ENCODE data around the gene PRSS21. TPM values are rescaled to one million over a fixed set of nuclear protein-coding genes. Genes with fewer than 3 reads are reported as not detected.

PRSS21 gene
- total and polyA plus RNA-seq, 10 of the 15 experiments (the other 5 are each of a cell fraction or from before 2014, with no cell fraction given) = 5.3 to 73.4 (median 40.1) TPM; not detected in 1

GRCh38 chr16:2776500-2777139, 40.4 kb upstream of the PRSS21 start (continued):
- TF ChIP-seq PRDM15 (CRISPR knock-in tag; IDR thresholded peaks at IDR 0.05) (no peak), MTA2 (IDR thresholded peaks at IDR 0.05; ENCODE audit: low read depth) (no peak), BCL11A (IDR thresholded peaks at IDR 0.05; ENCODE audit: low read depth, low read length) (no peak), NKRF (conservative IDR thresholded peaks at IDR 0.05) (peak; percentile 79), EGR1 (IDR thresholded peaks at IDR 0.05; ENCODE audit: borderline replicate concordance in 1 of 2, low read depth in 2 of 2, low read length in 2 of 2) (peak in 1 of 2 experiments; percentile 47; a peak in 1 of 3 replicates), CEBPB (IDR thresholded peaks at IDR 0.05; ENCODE audit: borderline replicate concordance in 1 of 2, low read depth in 2 of 2, low read length in 2 of 2) (no peak), CBX5 (IDR thresholded peaks at IDR 0.05; ENCODE audit: low read depth) (no peak), NR2F1 (conservative IDR thresholded peaks at IDR 0.05) (0 out of 2 replicates have a peak, but pooled peaks have one; percentile 15), PBX3 (IDR thresholded peaks at IDR 0.05; ENCODE audit: insufficient replicate concordance, low read depth, low read length) (no peak), RBBP5 (conservative IDR thresholded peaks at IDR 0.05) (no peak), ATF7 (IDR thresholded peaks at IDR 0.05; ENCODE audit: low read depth) (no peak), NFYA (IDR thresholded peaks at IDR 0.05; ENCODE audit: borderline replicate concordance, low read depth, low read length) (no peak), POU2F2 (IDR thresholded peaks at IDR 0.05; ENCODE audit: borderline replicate concordance, low read depth, low read length) (no peak), ZNF274 (IDR thresholded peaks at IDR 0.05; ENCODE audit: insufficient read depth, insufficient read length) (no peak), LARP7 (IDR thresholded peaks at IDR 0.05) (peak; percentile 30; the same call in 1 of the 2 replicates), TCF7 (IDR thresholded peaks at IDR 0.05; ENCODE audit: borderline replicate concordance) (no peak), FOS (IDR thresholded peaks at IDR 0.05; ENCODE audit: borderline replicate concordance, extremely low read depth, insufficient read length) (no peak)
- TF ChIP-seq, protein P1, sequence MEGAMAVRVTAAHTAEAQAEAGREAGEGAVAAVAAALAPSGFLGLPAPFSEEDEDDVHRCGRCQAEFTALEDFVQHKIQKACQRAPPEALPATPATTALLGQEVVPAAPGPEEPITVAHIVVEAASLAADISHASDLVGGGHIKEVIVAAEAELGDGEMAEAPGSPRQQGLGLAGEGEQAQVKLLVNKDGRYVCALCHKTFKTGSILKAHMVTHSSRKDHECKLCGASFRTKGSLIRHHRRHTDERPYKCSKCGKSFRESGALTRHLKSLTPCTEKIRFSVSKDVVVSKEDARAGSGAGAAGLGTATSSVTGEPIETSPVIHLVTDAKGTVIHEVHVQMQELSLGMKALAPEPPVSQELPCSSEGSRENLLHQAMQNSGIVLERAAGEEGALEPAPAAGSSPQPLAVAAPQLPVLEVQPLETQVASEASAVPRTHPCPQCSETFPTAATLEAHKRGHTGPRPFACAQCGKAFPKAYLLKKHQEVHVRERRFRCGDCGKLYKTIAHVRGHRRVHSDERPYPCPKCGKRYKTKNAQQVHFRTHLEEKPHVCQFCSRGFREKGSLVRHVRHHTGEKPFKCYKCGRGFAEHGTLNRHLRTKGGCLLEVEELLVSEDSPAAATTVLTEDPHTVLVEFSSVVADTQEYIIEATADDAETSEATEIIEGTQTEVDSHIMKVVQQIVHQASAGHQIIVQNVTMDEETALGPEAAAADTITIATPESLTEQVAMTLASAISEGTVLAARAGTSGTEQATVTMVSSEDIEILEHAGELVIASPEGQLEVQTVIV (IDR thresholded peaks at IDR 0.05; ENCODE audit: borderline replicate concordance, partially characterized antibody) = no peak
- TF ChIP-seq, protein P2, sequence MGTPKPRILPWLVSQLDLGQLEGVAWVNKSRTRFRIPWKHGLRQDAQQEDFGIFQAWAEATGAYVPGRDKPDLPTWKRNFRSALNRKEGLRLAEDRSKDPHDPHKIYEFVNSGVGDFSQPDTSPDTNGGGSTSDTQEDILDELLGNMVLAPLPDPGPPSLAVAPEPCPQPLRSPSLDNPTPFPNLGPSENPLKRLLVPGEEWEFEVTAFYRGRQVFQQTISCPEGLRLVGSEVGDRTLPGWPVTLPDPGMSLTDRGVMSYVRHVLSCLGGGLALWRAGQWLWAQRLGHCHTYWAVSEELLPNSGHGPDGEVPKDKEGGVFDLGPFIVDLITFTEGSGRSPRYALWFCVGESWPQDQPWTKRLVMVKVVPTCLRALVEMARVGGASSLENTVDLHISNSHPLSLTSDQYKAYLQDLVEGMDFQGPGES (IDR thresholded peaks at IDR 0.05) = no peak

All from GM12878 (cell line).